SK-N-SH treated with all-trans-retinoic acid at 6 μM for 48 hours (cell line): Measurements from ENCODE around the gene FOXR1.

Experiments
- CREB5 ChIP-seq: fragments of 250-450 bp; sonication (Bioruptor Pico); IDR thresholded peaks from 2 replicates; pipeline ENCODE4 v1.5.1; 2020; ENCODE audit warnings: low read depth, mild to moderate bottlenecking, moderate library complexity
- CSDC2 ChIP-seq: fragments of 250-450 bp; sonication (Bioruptor Pico); IDR thresholded peaks from 2 replicates; pipeline ENCODE4 v1.5.0; 2020; ENCODE audit warnings: mild to moderate bottlenecking, moderate library complexity
- ISL1 ChIP-seq: fragments of 250-450 bp; sonication (Bioruptor Pico); IDR thresholded peaks from 2 replicates; pipeline ENCODE4 v2.1.2; 2022; ENCODE audit warnings: mild to moderate bottlenecking, moderate library complexity
- POU6F1 ChIP-seq: fragments of 250-450 bp; sonication (Bioruptor Pico); IDR thresholded peaks from 2 replicates; pipeline ENCODE4 v1.8.0; 2021; ENCODE audit warnings: low read depth, mild to moderate bottlenecking, moderate library complexity, borderline replicate concordance
- SNAI2 ChIP-seq: fragments of 250-450 bp; sonication (Bioruptor Pico); IDR thresholded peaks from 2 replicates; pipeline ENCODE4 v1.5.0; 2020; ENCODE audit warnings: mild to moderate bottlenecking, moderate library complexity
- TOX ChIP-seq: fragments of 250-450 bp; sonication (Bioruptor Pico); IDR thresholded peaks from 2 replicates; pipeline ENCODE4 v1.8.0; 2021; ENCODE audit warnings: mild to moderate bottlenecking, moderate library complexity, borderline replicate concordance
- ZFP3 ChIP-seq: fragments of 250-450 bp; sonication (Bioruptor Pico); IDR thresholded peaks from 2 replicates; pipeline ENCODE4 v1.5.0; 2020; ENCODE audit warnings: mild to moderate bottlenecking, moderate library complexity
- ZNF565 ChIP-seq: fragments of 450-650 bp; formaldehyde crosslinking; conservative IDR thresholded peaks from 2 replicates; pipeline ENCODE4 v1.5.0; 2020; ENCODE audit warnings: low read depth, mild to moderate bottlenecking, moderate library complexity

GRCh38 chr11:119021631-119022030 is 50.1 kb downstream of the FOXR1 start:
- no peak for TF ChIP-seq CREB5 (CRISPR knock-in tag)
- no peak for TF ChIP-seq SNAI2 (CRISPR knock-in tag)
- TF ChIP-seq ZNF565 = no peak
- TF ChIP-seq POU6F1 (CRISPR knock-in tag) = no peak
- no peak for TF ChIP-seq TOX
- TF ChIP-seq ZFP3 = no peak
- no peak for TF ChIP-seq CSDC2 (CRISPR knock-in tag)
- no peak for TF ChIP-seq ISL1 (CRISPR knock-in tag)
